ENCODE results near the gene TEX36. TPM values are rescaled to one million over a fixed set of nuclear protein-coding genes. Genes with fewer than 3 reads are reported as not detected.

The TEX36 gene
- total RNA-seq, 1 experiment from 2014 or later: 1.1 TPM

- H3K27me3 ChIP-seq (ENCODE audit: insufficient read depth, low read depth): no peaks in the 10 kb centered on the region
- H3K27ac ChIP-seq: no peak overlapping the region
- 0 out of 2 replicates have a peak, but pooled peaks cover 7% of the 10 kb centered on the region for H3K4me1 ChIP-seq (replicated peaks; ENCODE audit: insufficient read depth)
- ChIA-PET CTCF (no interaction called here), POLR2A (ENCODE audit: unreplicated experiment) (no interaction called here)
- DNase-seq: no peak
- no peak overlapping the region for H3K4me3 ChIP-seq
- no peaks in the 10 kb centered on the region for H3K36me3 ChIP-seq (ENCODE audit: low read depth)
- intact Hi-C loops (cut with micrococcal nuclease; ENCODE audit: unreplicated experiment): no loop called here
- no peaks in the 10 kb centered on the region for H3F3A ChIP-seq (ENCODE audit: insufficient read depth, low read depth)
- H3K9me2 ChIP-seq (ENCODE audit: insufficient read depth): no peaks in the 10 kb centered on the region
- H3K4me2 ChIP-seq: no peak overlapping the region
- no peaks in the 10 kb centered on the region for H3K79me2 ChIP-seq (ENCODE audit: low read depth)
- no peaks in the 10 kb centered on the region for H4K20me1 ChIP-seq (ENCODE audit: insufficient read depth)
- no peaks in the 10 kb centered on the region for H3K9me3 ChIP-seq (ENCODE audit: insufficient read depth, low read depth)
- no TSS peak for BruUV-seq (replicated peaks)
- H2AFZ ChIP-seq: no peak overlapping the region
- TF ChIP-seq CTCF (conservative IDR thresholded peaks at IDR 0.05): no peak
- no peak for TF ChIP-seq EZH2 (IDR thresholded peaks at IDR 0.05; ENCODE audit: low read depth)
These were observed 26.9 kb upstream of the TEX36 start for GRCh38 chr10:125709553-125710474.

GRCh38 chr10:125708971-125709503 is 26.1 kb upstream of the TEX36 start:
- Histone ChIP-seq H3K36me3 (ENCODE audit: low read depth) (no peaks in the 10 kb centered on the region), H3K9me3 (ENCODE audit: insufficient read depth, low read depth) (no peaks in the 10 kb centered on the region), H3K27ac (no peak overlapping the region), H4K20me1 (ENCODE audit: insufficient read depth) (no peaks in the 10 kb centered on the region), H2AFZ (no peak overlapping the region), H3K27me3 (ENCODE audit: insufficient read depth, low read depth) (no peaks in the 10 kb centered on the region), H3K4me3 (no peak overlapping the region), H3K79me2 (ENCODE audit: low read depth) (no peaks in the 10 kb centered on the region), H3K4me1 (replicated peaks; ENCODE audit: insufficient read depth) (0 out of 2 replicates have a peak, but pooled peaks cover 7% of the 10 kb centered on the region), H3F3A (ENCODE audit: insufficient read depth, low read depth) (no peaks in the 10 kb centered on the region), H3K9me2 (ENCODE audit: insufficient read depth) (no peaks in the 10 kb centered on the region), H3K4me2 (no peak overlapping the region)
- BruUV-seq (replicated peaks): no TSS peak
- intact Hi-C loops (cut with micrococcal nuclease; ENCODE audit: unreplicated experiment): no loop called here
- no peak for DNase-seq
- POLR2A ChIA-PET (ENCODE audit: unreplicated experiment): no interaction called here
- TF ChIP-seq EZH2 (IDR thresholded peaks at IDR 0.05; ENCODE audit: low read depth) (no peak), CTCF (conservative IDR thresholded peaks at IDR 0.05) (no peak)
- CTCF ChIA-PET: no interaction called here

DNA sequence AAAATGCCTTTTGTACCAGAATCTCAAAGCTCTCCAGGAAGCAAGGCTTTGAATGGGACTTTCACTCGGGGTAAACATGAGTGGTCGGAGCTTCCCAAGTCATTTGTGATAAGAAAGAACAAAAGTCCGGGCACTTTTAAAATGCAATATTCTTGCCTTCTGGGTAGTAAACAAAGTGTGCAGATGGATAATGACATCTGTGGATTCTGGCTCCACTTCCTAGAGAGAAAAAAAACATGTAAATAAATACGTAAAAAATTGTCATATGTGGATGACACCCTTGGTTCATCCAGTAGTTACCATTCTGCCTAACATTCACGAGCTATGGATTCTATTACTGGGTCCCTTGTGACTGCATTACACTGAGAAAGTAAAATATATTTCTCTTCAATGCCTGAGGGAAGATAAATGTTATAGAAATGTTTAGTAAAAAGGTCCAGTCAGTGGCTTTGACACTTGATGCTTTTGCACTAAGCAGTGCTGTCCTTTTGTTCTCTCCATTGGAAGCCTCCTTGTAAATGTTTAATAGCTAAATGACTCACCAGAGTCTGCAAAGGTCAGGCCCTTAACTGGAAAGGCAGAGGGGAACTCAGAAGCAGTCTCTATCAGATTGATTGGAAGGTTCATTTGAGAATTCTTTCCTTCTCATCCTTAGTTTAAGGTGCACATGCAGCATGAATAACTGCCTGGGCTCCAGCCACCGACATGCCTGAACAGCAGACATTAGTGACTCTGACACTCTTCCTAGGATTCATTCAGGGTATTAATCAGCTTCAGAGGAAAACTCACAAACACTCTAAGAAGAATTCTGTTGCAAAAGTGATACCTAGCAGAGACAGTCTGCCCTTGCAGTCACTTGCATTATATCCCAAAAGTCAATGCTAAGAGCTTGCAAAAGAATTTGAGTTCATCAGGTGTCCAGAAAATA is 24.8 kb upstream of the TEX36 start:
- BruUV-seq (replicated peaks): no TSS peak
- H2AFZ ChIP-seq: no peak overlapping the region
- ChIA-PET POLR2A (ENCODE audit: unreplicated experiment) (interaction anchor here (0.7 kb wide), 1 partner anchor 45 kb away, joined by 3 read pairs; no protein-coding TSS in a partner anchor), CTCF (no interaction called here)
- DNase-seq: peak in 1 of 2 experiments; percentile 53
- H3F3A ChIP-seq (ENCODE audit: insufficient read depth, low read depth): no peaks in the 10 kb centered on the region
- 0 out of 2 replicates have a peak, but pooled peaks cover 7% of the 10 kb centered on the region for H3K4me1 ChIP-seq (replicated peaks; ENCODE audit: insufficient read depth)
- H3K27me3 ChIP-seq (ENCODE audit: insufficient read depth, low read depth): no peaks in the 10 kb centered on the region
- intact Hi-C loops (cut with micrococcal nuclease; ENCODE audit: unreplicated experiment): no loop called here
- no peaks in the 10 kb centered on the region for H3K36me3 ChIP-seq (ENCODE audit: low read depth)
- H4K20me1 ChIP-seq (ENCODE audit: insufficient read depth): no peaks in the 10 kb centered on the region
- no peaks in the 10 kb centered on the region for H3K79me2 ChIP-seq (ENCODE audit: low read depth)
- H3K9me3 ChIP-seq (ENCODE audit: insufficient read depth, low read depth): no peaks in the 10 kb centered on the region
- H3K4me3 ChIP-seq: no peak overlapping the region
- no peak overlapping the region for H3K4me2 ChIP-seq
- no peak overlapping the region for H3K27ac ChIP-seq
- TF ChIP-seq EZH2 (IDR thresholded peaks at IDR 0.05; ENCODE audit: low read depth) (no peak), CTCF (conservative IDR thresholded peaks at IDR 0.05) (no peak)
- no peaks in the 10 kb centered on the region for H3K9me2 ChIP-seq (ENCODE audit: insufficient read depth)
